ENCODE results near the gene SLC2A13.
"Not testable (repeated sequence)": the region's sequence is repeated elsewhere in the genome, so short reads cannot be mapped to it uniquely, and the experiment has no call there.

The SLC2A13 gene

GRCh38 chr12:39920222-39920621, 185.7 kb downstream of the SLC2A13 start:
- no peak for DNase-seq

GRCh38 chr12:39919790-39920189, 186.1 kb downstream of the SLC2A13 start:
- no peak for DNase-seq

- DNase-seq, result no peak
These were observed 190.6 kb downstream of the SLC2A13 start for GRCh38 chr12:39915249-39915648.

GRCh38 chr12:39912211-39912980, 193.5 kb downstream of the SLC2A13 start:
- DNase-seq, result no peak

DNA sequence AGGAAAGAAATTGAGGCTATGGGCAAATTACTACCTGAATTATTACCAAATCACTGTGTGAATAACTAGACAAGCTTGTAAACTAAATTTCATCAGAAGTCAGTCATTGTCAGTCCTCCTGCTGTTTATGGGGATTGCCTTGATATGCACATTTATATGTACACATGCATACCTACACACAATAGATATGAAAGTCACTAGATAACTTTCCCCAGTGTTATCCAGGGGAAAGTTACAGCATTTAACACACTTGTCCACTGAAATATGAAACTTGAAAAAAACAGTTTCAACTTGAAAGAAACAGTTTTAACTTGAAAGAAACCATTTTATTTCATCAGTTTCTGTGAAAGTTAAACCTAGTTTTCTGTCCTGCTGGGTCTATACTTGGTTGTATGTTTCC, 199.6 kb downstream of the SLC2A13 start:
- DNase-seq, result no peak

DNA sequence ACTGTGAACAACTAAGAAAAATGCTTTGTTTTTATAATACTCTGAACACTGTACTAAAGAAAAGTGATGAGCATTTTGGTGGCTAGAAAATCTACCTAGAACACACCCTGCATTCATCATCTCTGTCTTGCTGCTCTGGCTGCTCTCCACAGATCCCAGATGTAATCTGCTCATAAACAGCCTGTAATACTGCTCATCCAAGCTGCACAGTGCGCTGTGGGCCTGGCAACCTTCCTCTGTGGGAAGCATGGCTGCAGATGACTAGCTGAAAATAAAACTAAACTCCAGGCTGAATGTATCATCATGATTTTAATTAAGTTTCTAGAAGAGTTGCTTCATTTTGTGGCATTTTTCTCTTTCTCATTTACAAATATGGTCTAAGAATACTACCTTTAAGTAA, 200.7 kb downstream of the SLC2A13 start:
- DNase-seq, result no peak

- no peak for DNase-seq
These were observed 203.1 kb downstream of the SLC2A13 start for GRCh38 chr12:39902821-39903220.

GRCh38 chr12:39897315-39897714, 208.6 kb downstream of the SLC2A13 start:
- no peak for DNase-seq

GRCh38 chr12:39893388-39893787, 212.5 kb downstream of the SLC2A13 start:
- DNase-seq, result not testable (repeated sequence)

DNA sequence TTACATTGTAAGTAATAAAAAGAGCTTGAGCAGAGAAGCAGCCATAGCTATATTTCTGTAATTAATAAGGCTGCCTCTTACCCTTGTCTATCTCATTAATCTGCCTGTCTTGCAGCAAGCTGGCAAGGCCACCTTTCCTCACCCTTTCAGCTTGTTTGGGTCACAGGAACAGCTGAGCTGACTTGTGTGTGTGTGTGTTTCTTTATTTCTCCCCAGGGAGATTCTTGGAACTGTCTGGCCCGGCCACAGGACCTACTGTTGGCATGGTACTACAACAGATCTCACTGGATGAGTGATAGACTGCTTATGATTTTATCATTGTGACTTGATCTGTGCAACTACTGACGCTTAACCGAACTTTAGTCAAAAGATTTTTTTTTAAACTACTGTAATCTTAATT, 213.7 kb downstream of the SLC2A13 start:
- no peak for DNase-seq

- no peak for DNase-seq
These were observed 218.0 kb downstream of the SLC2A13 start for GRCh38 chr12:39887856-39888255.

DNA sequence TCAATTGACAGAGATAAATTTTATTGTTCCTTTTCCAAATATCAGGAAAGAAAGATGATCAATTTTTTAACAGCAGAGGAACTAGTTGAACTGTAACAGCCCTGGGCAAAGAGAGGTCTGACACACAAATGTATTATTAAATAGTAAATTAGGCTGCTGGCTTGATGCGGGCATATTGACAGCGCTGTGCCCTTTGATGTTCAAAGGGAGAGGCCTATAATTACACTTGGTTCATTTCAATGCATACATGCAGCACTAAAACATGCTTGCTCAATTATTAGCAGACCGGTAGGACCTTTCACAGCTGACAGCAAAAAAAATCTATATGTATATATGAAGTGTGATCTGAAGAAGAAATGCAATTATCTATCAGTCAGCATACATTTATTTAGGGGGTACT, 219.8 kb downstream of the SLC2A13 start:
- DNase-seq, result no peak

- DNase-seq, result no peak
These were observed 221.2 kb downstream of the SLC2A13 start for GRCh38 chr12:39884616-39885125.

GRCh38 chr12:39883411-39883810, 222.5 kb downstream of the SLC2A13 start:
- DNase-seq, result no peak

GRCh38 chr12:39878753-39879152, 227.1 kb downstream of the SLC2A13 start:
- no peak for DNase-seq

GRCh38 chr12:39875721-39876120, 230.2 kb downstream of the SLC2A13 start:
- no peak for DNase-seq

DNA sequence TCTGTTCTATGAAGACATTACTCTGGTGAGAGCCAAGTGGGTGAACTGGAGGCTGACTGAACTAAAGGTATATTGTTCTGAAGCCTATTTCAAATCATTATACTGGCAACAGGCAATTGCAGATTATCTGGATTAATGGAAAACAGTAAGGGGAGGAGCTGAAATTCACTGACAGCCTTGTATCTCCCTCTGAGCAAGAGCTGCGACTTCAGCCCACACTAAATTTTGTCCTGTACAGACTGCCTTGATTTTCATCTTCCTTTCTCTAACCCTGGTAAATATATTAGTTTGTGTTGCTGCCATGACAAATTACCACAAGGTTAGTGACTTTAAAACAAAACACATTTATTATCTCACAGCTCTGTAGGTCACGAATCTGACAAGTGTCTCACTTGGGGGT, 231.1 kb downstream of the SLC2A13 start:
- DNase-seq, result no peak

GRCh38 chr12:39873065-39873464, 232.8 kb downstream of the SLC2A13 start:
- DNase-seq, result no peak

- no peak for DNase-seq
These were observed 233.5 kb downstream of the SLC2A13 start for GRCh38 chr12:39872425-39872824.

DNA sequence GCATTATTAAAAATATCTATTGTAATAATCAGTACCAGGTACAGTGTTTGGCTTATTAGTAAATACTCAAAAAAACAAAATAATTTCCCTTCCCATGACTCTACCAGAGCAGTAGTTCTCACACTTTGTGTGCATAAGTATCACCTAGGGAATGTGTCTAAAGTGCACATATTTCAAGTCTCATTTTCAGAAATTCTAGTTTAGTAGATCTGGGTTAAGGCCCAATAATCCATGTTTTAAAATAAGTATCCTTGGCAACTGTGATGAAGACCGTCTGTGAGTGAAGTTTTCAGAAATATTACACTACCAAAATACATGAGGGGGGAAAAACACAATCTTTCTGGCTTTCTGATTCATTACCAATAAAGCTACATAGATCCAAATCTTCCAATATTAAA, 237.6 kb downstream of the SLC2A13 start:
- no peak for DNase-seq

GRCh38 chr12:39867631-39868327, 238.1 kb downstream of the SLC2A13 start:
- no peak for DNase-seq

DNA sequence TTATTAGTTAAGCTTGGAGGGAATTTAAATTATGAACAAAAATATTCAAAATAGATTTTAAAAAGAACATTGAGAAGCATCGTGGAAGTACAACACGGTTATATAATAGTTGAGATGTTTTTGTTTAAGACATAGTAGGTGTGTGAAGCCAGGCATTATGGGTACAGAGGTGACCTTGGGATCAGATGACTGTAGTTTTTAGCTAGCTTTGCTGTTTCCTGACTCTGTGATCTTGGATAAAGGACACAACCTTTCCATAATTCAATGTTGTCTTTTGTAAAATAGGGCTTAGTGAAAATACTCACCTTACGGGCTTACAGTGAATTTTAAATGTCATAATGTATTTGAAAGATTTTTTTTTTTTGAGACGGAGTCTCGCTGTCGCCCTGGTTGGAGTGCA, 239.7 kb downstream of the SLC2A13 start:
- DNase-seq, result no peak

- no peak for DNase-seq
These were observed 245.2 kb downstream of the SLC2A13 start for GRCh38 chr12:39860695-39861094.

DNA sequence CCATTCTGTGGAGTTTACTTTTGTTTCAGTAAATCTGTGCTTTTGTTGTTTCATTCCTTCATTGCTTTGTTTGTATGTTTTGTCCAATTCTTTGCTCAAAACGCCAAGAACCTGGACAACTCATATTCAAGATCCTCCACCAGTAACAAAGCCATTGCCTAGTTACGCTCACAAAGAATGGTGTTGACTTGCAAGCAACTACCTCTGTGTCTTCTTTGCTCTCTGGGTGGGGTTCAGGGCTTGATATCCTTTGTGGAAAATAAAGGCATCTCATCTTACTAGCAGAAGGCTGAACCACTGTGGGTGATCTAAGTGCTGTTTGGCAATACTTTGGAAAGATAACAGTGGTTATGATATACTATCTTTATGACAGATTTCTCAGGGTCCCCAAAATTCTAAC, 252.9 kb downstream of the SLC2A13 start:
- no peak for DNase-seq
